Activated CD4-positive, alpha-beta T cell treated with anti-CD3 and anti-CD28 coated beads, Interleukin-2, amount 10 ng/mL, durations not matched to agents 24 days and 14 days (primary cell): ENCODE results near the gene ALDH18A1. TPM values are rescaled to one million over a fixed set of nuclear protein-coding genes. Genes with fewer than 3 reads are reported as not detected.

Experiments used
- DNase-seq: peaks from one replicate; pipeline ENCODE4 v3.0.0; 2022
- H3K27ac Mint-ChIP-seq: one replicate; pipeline ENCODE4 v1.8.0; 2022; ENCODE audit warnings: mild to moderate bottlenecking, mixed read lengths
- H3K27me3 Mint-ChIP-seq: one replicate; pipeline ENCODE4 v1.8.0; 2022; ENCODE audit warnings: mixed read lengths
- H3K36me3 Mint-ChIP-seq: one replicate; pipeline ENCODE4 v1.8.0; 2022; ENCODE audit warnings: low read depth, mild to moderate bottlenecking, mixed read lengths
- H3K4me1 Mint-ChIP-seq: one replicate; pipeline ENCODE4 v1.8.0; 2021; ENCODE audit warnings: mixed read lengths
- H3K4me3 Mint-ChIP-seq: one replicate; pipeline ENCODE4 v1.8.0; 2022; ENCODE audit warnings: mild to moderate bottlenecking, moderate library complexity, mixed read lengths
- H3K9me3 Mint-ChIP-seq: one replicate; pipeline ENCODE4 v1.8.0; 2021; ENCODE audit warnings: mixed read lengths
- intact Hi-C: fragments of 100-400 bp; cut with micrococcal nuclease; formaldehyde crosslinking; loops from one replicate; pipeline ENCODE4 v1.15.1; 2023
- total RNA-seq: library from RNA; stranded (reverse); gene quantifications from 2 replicates; pipeline ENCODE4 v1.2.3, GENCODE V29; 2022

The ALDH18A1 gene
- total RNA-seq, 1 donor from 2014 or later, result 126 TPM

DNA sequence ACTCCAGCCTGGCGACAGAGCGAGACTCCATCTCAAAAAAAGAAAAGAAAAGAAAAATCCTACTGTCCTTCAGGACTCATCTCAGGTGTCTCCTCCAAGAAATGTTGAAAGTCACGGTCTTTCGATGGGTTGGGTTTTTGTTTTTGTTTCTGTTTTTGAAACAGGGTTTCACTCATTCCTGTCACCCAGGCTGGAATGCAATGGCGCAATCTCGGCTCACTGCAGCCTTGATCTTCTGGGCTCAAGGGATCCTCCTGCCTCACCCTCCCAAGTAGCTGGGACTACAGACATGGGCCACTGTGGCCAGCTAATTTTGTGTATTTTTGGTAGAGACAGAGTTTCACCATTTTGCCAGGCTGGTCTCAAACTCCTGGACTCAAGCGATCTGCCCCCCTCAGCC lies 92.2 kb downstream of the ALDH18A1 start:
- intact Hi-C loops, result no loop called here
- Mint-ChIP-seq H3K36me3 (no peaks in the 10 kb centered on the region), H3K4me1 (peaks cover 14% of the 10 kb centered on the region), H3K4me3 (no peak overlapping the region), H3K27me3 (peaks cover 40% of the 10 kb centered on the region), H3K27ac (no peak overlapping the region), H3K9me3 (no peaks in the 10 kb centered on the region)
- no peak for DNase-seq

DNA sequence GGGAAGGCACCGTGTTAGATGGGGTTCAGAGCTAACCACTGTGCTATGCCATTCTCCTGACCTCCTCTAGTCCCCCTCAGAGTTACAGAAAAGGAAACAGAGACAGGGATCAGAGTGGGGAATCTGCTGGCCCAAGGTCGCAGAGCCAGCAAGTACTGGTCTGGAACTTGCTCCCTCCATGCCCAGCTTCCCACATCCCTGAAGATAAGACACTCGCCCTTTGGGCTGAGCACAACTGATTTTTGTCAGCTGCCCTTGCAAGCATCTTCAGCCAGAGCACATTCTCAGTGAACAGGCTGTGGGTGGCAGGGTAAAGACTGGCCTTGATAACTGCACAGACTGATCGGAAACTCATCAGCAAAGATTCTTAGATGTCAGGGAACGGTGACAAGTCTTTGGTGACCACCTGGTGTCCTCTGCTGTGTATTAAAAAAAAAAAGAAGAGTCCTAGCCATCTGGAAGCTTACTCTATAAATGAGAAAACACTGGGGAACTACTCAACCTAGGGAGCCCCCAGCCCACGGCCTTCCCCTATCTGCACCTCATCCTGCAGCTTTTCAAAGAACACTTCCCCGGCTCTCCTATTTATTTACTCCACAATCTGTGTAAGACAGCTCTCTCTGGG lies 94.1 kb downstream of the ALDH18A1 start:
- H3K27me3 Mint-ChIP-seq, result peaks cover 54% of the 10 kb centered on the region
- H3K4me3 Mint-ChIP-seq, result no peak overlapping the region
- no peak for DNase-seq
- peaks cover 14% of the 10 kb centered on the region for H3K4me1 Mint-ChIP-seq
- no peak overlapping the region for H3K27ac Mint-ChIP-seq
- intact Hi-C loops, result no loop called here
- no peaks in the 10 kb centered on the region for H3K36me3 Mint-ChIP-seq
- no peaks in the 10 kb centered on the region for H3K9me3 Mint-ChIP-seq

DNA sequence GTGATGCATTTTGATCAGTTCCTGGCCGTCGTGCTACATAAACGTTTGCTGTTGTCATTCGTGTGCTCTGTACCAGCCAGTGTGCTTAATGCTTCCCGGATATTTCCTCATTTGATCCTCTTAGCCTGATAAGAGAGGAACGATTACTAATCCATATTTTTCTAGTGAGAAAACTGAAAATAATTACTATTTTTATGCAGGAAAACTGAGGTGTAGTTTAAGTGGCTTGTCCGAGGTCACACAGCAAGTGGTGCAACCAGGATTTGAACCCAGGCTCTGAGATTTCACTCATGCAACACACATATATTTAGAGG lies 94.7 kb downstream of the ALDH18A1 start:
- Mint-ChIP-seq H3K4me3 (peak overlapping the region; percentile 88), H3K27ac (no peak overlapping the region), H3K9me3 (no peaks in the 10 kb centered on the region), H3K27me3 (peaks cover 56% of the 10 kb centered on the region), H3K4me1 (peaks cover 14% of the 10 kb centered on the region), H3K36me3 (no peaks in the 10 kb centered on the region)
- DNase-seq, result no peak
- intact Hi-C loops, result loop anchor here (2.0 kb wide), 1 partner anchor 95 kb away; the partner anchor contains the start of gene ALDH18A1

DNA sequence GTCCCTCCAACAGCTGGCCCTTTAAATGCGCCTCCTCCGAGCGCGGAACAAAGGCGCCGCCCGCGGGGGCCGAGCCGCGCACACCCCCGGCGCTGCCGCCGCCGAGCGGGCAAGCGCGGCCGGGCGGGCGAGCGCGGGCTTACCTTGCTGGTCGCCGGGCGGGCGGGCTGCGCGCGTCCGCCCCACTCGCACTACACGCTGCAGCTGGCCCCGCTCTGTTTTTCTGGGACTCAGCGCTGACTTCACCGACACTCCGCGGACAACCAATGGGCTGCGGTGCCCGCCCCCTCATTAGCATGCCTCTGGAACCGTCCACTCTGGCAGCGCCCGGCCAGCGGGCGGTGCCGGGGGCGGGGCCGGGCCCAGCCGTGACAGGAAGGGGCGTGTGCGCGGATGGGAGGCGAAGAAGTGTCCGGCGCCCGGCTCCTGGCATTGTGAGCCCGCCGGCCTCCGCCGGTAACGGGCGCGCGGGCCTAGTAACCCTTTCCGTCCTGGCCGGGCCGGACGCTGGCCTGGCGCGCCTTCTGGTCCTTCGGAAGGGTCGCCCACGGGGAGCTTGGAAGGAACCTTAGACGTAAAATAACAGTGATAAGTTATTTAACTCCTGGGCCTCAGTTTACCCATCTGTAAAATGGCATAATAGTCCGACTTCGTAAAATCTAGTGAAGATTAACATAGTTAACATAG lies 95.2 kb downstream of the ALDH18A1 start, which contains the start of gene SORBS1:
Gene SORBS1, minus strand, starts transcription at position 195 of the 687 bp plus-strand sequence. CDS start 120,236 bp downstream, outside the sequence.
- intact Hi-C loops, result loop anchor here (2.0 kb wide), 1 partner anchor 95 kb away; the partner anchor contains the start of gene ALDH18A1
- H3K27ac Mint-ChIP-seq, result peak within 1 kb of the TSS; percentile 67
- no peaks in the 10 kb centered on the region for H3K36me3 Mint-ChIP-seq
- peak; percentile 97 for DNase-seq
- H3K4me1 Mint-ChIP-seq, result peaks cover 14% of the 10 kb centered on the region
- no peaks in the 10 kb centered on the region for H3K9me3 Mint-ChIP-seq
- peak within 1 kb of the TSS; percentile 88 for H3K4me3 Mint-ChIP-seq
- peaks cover 55% of the 10 kb centered on the region for H3K27me3 Mint-ChIP-seq

DNA sequence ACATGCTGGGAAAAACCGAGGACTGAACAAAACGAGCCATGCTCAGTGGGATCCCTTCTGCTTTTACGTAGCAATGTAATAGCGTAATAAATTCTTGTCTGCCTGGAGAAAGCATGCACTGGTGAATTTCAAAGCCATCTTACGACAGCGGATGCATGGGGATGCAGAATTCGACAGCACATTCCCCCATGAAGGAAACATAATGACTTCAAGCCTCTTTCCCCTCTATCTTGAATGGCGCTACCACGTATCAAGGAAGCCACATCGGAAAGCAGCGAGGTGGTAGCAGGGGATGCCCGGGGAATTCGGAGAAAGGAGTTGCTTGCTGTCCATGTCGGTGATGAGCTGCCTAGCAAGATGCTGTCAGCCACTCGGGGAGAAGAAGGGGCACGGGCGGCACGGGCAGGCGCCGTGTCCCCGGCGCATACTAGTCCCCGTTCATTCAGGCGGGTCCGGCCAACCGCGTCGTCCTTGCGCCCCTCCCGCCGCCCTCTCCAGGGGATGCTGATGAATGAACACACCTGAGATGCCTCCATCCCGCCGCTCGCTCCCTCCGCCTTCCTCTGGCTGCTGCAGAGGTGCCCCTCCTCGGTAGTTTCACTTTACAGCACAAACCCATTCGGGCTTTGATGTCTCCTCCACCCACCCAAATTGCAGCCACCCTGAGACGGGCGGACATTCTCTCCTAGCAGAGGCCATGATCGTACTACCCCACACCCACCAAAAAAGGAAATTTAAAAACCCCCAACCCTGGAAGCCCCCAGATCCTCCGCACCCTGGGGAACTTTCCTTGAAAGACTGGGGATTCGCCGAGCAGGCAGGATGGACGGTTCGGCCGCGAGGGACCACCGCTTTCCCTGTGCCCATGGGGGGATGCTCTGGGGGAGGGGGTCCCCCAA lies 96.0 kb downstream of the ALDH18A1 start:
- Mint-ChIP-seq H3K4me1 (peaks cover 14% of the 10 kb centered on the region), H3K27ac (peak overlapping the region; percentile 67), H3K27me3 (peaks cover 51% of the 10 kb centered on the region), H3K36me3 (no peaks in the 10 kb centered on the region), H3K4me3 (peak overlapping the region; percentile 88), H3K9me3 (no peaks in the 10 kb centered on the region)
- intact Hi-C loops, result loop anchor here (2.0 kb wide), 1 partner anchor 96 kb away; the partner anchor contains the start of gene ALDH18A1
- peak; percentile 87 for DNase-seq

DNA sequence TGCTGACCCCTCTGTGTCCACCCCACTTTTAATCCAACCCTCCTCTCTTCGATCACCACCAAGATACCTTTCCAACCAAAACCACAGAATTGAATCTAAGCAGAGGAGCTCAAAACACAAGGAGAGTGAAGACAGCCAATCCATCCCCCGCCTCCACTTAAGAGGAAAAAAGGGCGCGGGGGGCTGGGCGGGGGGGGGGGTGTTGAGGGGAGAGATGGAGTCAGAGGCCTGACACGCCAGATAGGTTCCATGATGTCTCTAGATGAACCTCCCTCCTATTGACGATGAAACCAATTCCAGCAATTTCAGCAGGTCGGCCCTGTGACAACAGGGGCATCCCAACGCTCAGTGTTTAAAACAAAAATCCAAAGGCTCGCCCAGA lies 96.6 kb downstream of the ALDH18A1 start:
- DNase-seq, result no peak
- no peak overlapping the region for H3K27ac Mint-ChIP-seq
- intact Hi-C loops, result loop anchor here (2.0 kb wide), 1 partner anchor 97 kb away; the partner anchor contains the start of gene ALDH18A1
- no peaks in the 10 kb centered on the region for H3K36me3 Mint-ChIP-seq
- no peaks in the 10 kb centered on the region for H3K9me3 Mint-ChIP-seq
- H3K4me1 Mint-ChIP-seq, result peaks cover 14% of the 10 kb centered on the region
- peak overlapping the region; percentile 88 for H3K4me3 Mint-ChIP-seq
- peaks cover 46% of the 10 kb centered on the region for H3K27me3 Mint-ChIP-seq

DNA sequence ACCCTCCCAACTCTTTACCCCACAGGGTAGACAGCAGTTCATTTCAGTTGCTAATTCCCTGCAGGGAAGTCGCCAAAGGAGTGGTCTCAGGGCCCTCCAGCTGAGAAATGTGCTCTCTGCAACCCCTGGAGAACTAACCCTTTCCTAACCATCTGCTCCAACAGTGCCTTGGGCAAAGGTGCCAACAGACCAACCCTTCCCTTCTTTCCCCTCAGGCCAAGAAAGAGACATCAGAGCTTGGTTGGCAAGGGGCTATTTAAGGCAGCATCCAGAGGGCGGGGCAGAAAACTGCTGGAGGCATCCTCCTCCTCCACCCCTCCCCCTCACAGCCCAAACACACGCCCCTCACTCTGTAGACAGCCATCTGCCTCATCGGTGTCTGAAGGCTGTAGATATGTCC lies 97.0 kb downstream of the ALDH18A1 start:
- H3K36me3 Mint-ChIP-seq, result no peaks in the 10 kb centered on the region
- H3K27me3 Mint-ChIP-seq, result peaks cover 46% of the 10 kb centered on the region
- intact Hi-C loops, result no loop called here
- no peak for DNase-seq
- peaks cover 14% of the 10 kb centered on the region for H3K4me1 Mint-ChIP-seq
- H3K27ac Mint-ChIP-seq, result no peak overlapping the region
- peak overlapping the region; percentile 56 for H3K4me3 Mint-ChIP-seq
- no peaks in the 10 kb centered on the region for H3K9me3 Mint-ChIP-seq

DNA sequence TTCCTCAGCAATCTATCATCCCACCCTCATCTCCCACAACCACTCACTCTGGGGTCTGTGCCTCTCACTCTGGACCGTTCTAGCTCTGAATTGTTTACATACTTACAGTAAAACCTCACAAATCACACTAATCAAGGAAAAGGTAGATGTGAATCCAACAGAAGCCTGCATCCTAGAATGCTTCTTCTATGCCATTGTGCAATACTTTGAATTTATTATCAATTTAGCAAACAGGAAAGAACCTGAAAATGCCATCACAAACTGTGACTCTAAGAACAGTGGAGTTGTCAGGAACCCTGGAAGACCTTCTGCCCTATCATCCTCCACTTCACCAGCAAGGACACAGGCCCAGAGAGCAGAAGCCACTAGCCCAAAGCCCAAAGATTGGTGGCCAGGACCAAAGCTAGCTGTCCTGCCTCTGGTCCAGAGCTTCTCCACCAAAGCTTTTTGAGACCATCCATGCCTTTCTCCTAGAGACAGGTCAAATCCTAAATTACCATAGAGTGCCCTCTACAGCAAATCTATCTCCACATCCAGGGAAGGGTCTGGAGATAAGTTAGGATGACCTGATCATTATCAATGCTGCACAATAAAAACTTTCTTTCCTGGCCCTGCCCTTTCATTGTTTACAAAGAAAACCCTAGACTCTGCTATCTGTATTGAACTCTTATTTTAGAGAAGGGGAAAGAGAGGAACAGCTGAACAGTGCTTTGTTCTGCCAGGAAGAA lies 97.8 kb downstream of the ALDH18A1 start:
- intact Hi-C loops, result no loop called here

DNA sequence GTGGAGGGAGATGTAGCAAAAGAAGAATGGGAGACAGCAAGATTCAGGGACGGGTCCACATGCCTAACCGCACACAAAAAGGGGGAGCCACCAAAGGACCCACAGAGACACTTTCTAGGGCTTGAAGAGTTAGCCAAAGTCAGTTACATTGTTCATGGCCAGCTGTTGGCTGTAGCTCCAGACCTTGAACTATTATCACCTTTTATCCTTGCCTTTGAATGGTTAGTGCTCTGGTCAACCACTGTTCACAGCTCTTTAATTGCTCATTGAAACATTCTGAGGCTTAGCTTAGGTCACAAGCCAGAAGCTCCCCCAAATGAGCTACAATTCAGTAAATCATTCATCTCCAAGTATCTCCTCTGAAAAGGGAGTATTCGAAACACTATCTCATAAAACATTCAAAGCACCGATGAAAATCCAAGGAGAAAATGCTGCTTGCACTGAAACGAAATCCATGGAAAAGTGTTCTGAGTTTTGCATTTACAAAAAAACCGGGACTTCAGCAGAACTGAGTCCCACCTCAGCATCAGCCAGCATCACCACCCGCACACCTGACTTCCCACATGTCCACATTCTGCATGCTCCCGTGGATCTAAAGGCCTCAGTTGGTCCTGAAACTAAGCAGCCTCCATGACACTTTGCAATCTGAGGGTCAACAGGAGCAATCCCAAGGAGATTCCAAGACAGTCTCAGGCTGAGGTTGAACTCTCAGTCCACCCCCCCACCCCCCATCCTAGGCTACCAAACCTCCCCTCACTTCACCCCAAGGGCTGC lies 99.3 kb downstream of the ALDH18A1 start:
- Mint-ChIP-seq H3K27ac (no peak overlapping the region), H3K27me3 (peaks cover 37% of the 10 kb centered on the region), H3K4me1 (peaks cover 14% of the 10 kb centered on the region), H3K4me3 (no peak overlapping the region), H3K9me3 (no peaks in the 10 kb centered on the region), H3K36me3 (no peaks in the 10 kb centered on the region)
- intact Hi-C loops, result no loop called here
- no peak for DNase-seq

More for the DNA sequence above, 97.8 kb downstream of the ALDH18A1 start:
- Mint-ChIP-seq H3K4me3 (no peak overlapping the region), H3K27ac (no peak overlapping the region), H3K27me3 (peaks cover 45% of the 10 kb centered on the region), H3K4me1 (peaks cover 14% of the 10 kb centered on the region), H3K9me3 (no peaks in the 10 kb centered on the region), H3K36me3 (no peaks in the 10 kb centered on the region)
- no peak for DNase-seq

Other genes starting within 250 kb of the ALDH18A1 start
- 0.66 and 0.77 TPM in 2 replicates for gene SORBS1, start 95.3 kb downstream of the ALDH18A1 start, total RNA-seq
- gene TCTN3, start 37.2 kb upstream of the ALDH18A1 start, total RNA-seq, result 42.7 and 44.6 TPM in 2 replicates
- gene ENTPD1, start 99.5 kb upstream of the ALDH18A1 start, total RNA-seq, result 13.0 and 17.0 TPM in 2 replicates